ENCODE results near the gene GTF2F2.

GTF2F2 gene

GRCh38 chr13:45306966-45307365 lies 186.7 kb downstream of the GTF2F2 start:
- no peak for TF ChIP-seq CTCF (IDR thresholded peaks at IDR 0.05; ENCODE audit: low read depth, low read length, missing control alignments)
- no peak for DNase-seq (ENCODE audit: low read depth)
- H3K4me3 ChIP-seq (ENCODE audit: low read depth, low read length) = no peak overlapping the region

- no peak for TF ChIP-seq CTCF (IDR thresholded peaks at IDR 0.05; ENCODE audit: low read depth, low read length, missing control alignments)
- DNase-seq (ENCODE audit: low read depth) = no peak
- peak overlapping the region; percentile 27 for H3K4me3 ChIP-seq (ENCODE audit: low read depth, low read length)
Measured at GRCh38 chr13:45310341-45311131, 190.2 kb downstream of the GTF2F2 start.

GRCh38 chr13:45314822-45315221 lies 194.5 kb downstream of the GTF2F2 start:
- DNase-seq (ENCODE audit: low read depth) = no peak
- TF ChIP-seq CTCF (IDR thresholded peaks at IDR 0.05; ENCODE audit: low read depth, low read length, missing control alignments) = no peak
- H3K4me3 ChIP-seq (ENCODE audit: low read depth, low read length) = no peak overlapping the region

- TF ChIP-seq CTCF (IDR thresholded peaks at IDR 0.05; ENCODE audit: low read depth, low read length, missing control alignments) = no peak
- no peak for DNase-seq (ENCODE audit: low read depth)
- no peak overlapping the region for H3K4me3 ChIP-seq (ENCODE audit: low read depth, low read length)
Measured at GRCh38 chr13:45315520-45316167, 195.3 kb downstream of the GTF2F2 start.

GRCh38 chr13:45316338-45316737 lies 196.0 kb downstream of the GTF2F2 start:
- no peak for DNase-seq (ENCODE audit: low read depth)
- TF ChIP-seq CTCF (IDR thresholded peaks at IDR 0.05; ENCODE audit: low read depth, low read length, missing control alignments) = no peak
- no peak overlapping the region for H3K4me3 ChIP-seq (ENCODE audit: low read depth, low read length)

- H3K4me3 ChIP-seq (ENCODE audit: low read depth, low read length) = no peak overlapping the region
- DNase-seq (ENCODE audit: low read depth) = no peak
- no peak for TF ChIP-seq CTCF (IDR thresholded peaks at IDR 0.05; ENCODE audit: low read depth, low read length, missing control alignments)
Measured at GRCh38 chr13:45316996-45317395, 196.7 kb downstream of the GTF2F2 start.

Measured in GM12864 (cell line).